ENCODE measurements around the gene CHL1. TPM values are rescaled to one million over a fixed set of nuclear protein-coding genes. Genes with fewer than 3 reads are reported as not detected.

The CHL1 gene
- total RNA-seq, 4 donors from 2014 or later: 3.7 to 44.3 (median 23.4) TPM

- WGBS, 2 donors: 62 to 75% methylated on average over 3 of the region's 3 CpGs
- no peak for DNase-seq
- H3K27me3 ChIP-seq: peaks cover 0 to 7% (median 0%) of the 10 kb centered on the region in 4 donors
- no peak for TF ChIP-seq CTCF (IDR thresholded peaks at IDR 0.05)
- no peak for TF ChIP-seq POLR2A (IDR thresholded peaks at IDR 0.05)
- no peaks in the 10 kb centered on the region for H3K36me3 ChIP-seq
- no peak overlapping the region for H3K27ac ChIP-seq
- H3K9me3 ChIP-seq: no peaks in the 10 kb centered on the region
- H3K4me3 ChIP-seq: no peak overlapping the region
- intact Hi-C loops (cut with DNase I): no loop called here
- peaks cover 0 to 20% (median 6%) of the 10 kb centered on the region in 3 donors for H3K4me1 ChIP-seq
Observed at GRCh38 chr3:297585-297984, 101.0 kb downstream of the CHL1 start.

GRCh38 chr3:299590-300301 is 103.2 kb downstream of the CHL1 start:
- Histone ChIP-seq H3K36me3 (no peaks in the 10 kb centered on the region), H3K4me3 (no peak overlapping the region), H3K9me3 (no peaks in the 10 kb centered on the region), H3K4me1 (peaks cover 0 to 12% (median 6%) of the 10 kb centered on the region in 3 donors), H3K27ac (no peak overlapping the region), H3K27me3 (peaks cover 0 to 7% (median 0%) of the 10 kb centered on the region in 4 donors)
- no peak for DNase-seq
- TF ChIP-seq POLR2A (IDR thresholded peaks at IDR 0.05): no peak
- TF ChIP-seq CTCF (IDR thresholded peaks at IDR 0.05): no peak
- intact Hi-C loops (cut with DNase I): no loop called here
- 52 to 62% methylated on average over 5 of the region's 5 CpGs for WGBS, 2 donors

GRCh38 chr3:307182-307581 is 110.6 kb downstream of the CHL1 start:
- no peak for DNase-seq
- H3K9me3 ChIP-seq: no peaks in the 10 kb centered on the region
- intact Hi-C loops (cut with DNase I): no loop called here
- peaks cover 0 to 3% (median 0%) of the 10 kb centered on the region in 4 donors for H3K27me3 ChIP-seq
- no peaks in the 10 kb centered on the region for H3K36me3 ChIP-seq
- no peaks in the 10 kb centered on the region for H3K4me1 ChIP-seq
- 62 to 77% methylated on average over 2 of the region's 2 CpGs for WGBS, 2 donors
- no peak overlapping the region for H3K27ac ChIP-seq
- TF ChIP-seq CTCF (IDR thresholded peaks at IDR 0.05) (no peak), POLR2A (IDR thresholded peaks at IDR 0.05) (no peak)
- no peak overlapping the region for H3K4me3 ChIP-seq

GRCh38 chr3:308597-309321 is 112.2 kb downstream of the CHL1 start:
- Histone ChIP-seq H3K36me3 (no peaks in the 10 kb centered on the region), H3K4me1 (no peaks in the 10 kb centered on the region), H3K27me3 (peaks cover 0 to 3% (median 0%) of the 10 kb centered on the region in 4 donors), H3K9me3 (no peaks in the 10 kb centered on the region), H3K27ac (no peak overlapping the region), H3K4me3 (no peak overlapping the region)
- no peak for DNase-seq
- intact Hi-C loops (cut with DNase I): no loop called here
- TF ChIP-seq POLR2A (IDR thresholded peaks at IDR 0.05) (no peak), CTCF (IDR thresholded peaks at IDR 0.05) (no peak)
- WGBS, 2 donors: 61 to 65% methylated on average over 17 to 27 of the region's 35 CpGs

GRCh38 chr3:312160-312733 is 115.7 kb downstream of the CHL1 start:
- peaks cover 0 to 3% (median 0%) of the 10 kb centered on the region in 4 donors for H3K27me3 ChIP-seq
- H3K9me3 ChIP-seq: no peaks in the 10 kb centered on the region
- intact Hi-C loops (cut with DNase I): no loop called here
- 41 to 52% methylated on average over 3 of the region's 3 CpGs for WGBS, 2 donors
- no peaks in the 10 kb centered on the region for H3K36me3 ChIP-seq
- DNase-seq: no peak
- no peak overlapping the region for H3K4me3 ChIP-seq
- no peaks in the 10 kb centered on the region for H3K4me1 ChIP-seq
- no peak overlapping the region for H3K27ac ChIP-seq
- TF ChIP-seq POLR2A (IDR thresholded peaks at IDR 0.05): no peak
- no peak for TF ChIP-seq CTCF (IDR thresholded peaks at IDR 0.05)

Data from esophagus squamous epithelium (tissue), 5 donors.